B cell (primary cell): ENCODE data around the gene FIBCD1. TPM values are rescaled to one million over a fixed set of nuclear protein-coding genes. Genes with fewer than 3 reads are reported as not detected.

ENCODE experiments used
- ATAC-seq: fragments of 200-7000 bp; cut with Tn5 transposase; one replicate; pipeline ENCODE4 v1.10.0; 2021; ENCODE audit warnings: low read depth, mild to moderate bottlenecking, moderate number of reproducible peaks, moderate library complexity
- CTCF ChIA-PET: fragments of 350-600 bp; sonication (Branson Sonifier 250); formaldehyde crosslinking; loops from one replicate; lab custom pipeline; 2021; ENCODE audit warnings: antibody characterized with exemption, inconsistent platforms; lab: Charles Lee
- POLR2A ChIA-PET: fragments of 350-600 bp; sonication (Branson Sonifier 250); formaldehyde crosslinking; loops from one replicate; lab custom pipeline; 2021; ENCODE audit warnings: antibody characterized with exemption; lab: Charles Lee
- DNase-seq: peaks from one replicate; pipeline ENCODE4 v3.0.0; 2013
- H2AFZ ChIP-seq: 2 replicates; pipeline ENCODE4 v1.6.1; 2012; ENCODE audit warnings: mild to moderate bottlenecking, low read depth, low read length; ENCODE audit not compliant: insufficient read depth, poor library complexity, severe bottlenecking
- H3K27ac ChIP-seq, 2 donors: 1 replicate in 1 of 2; 2 replicates in 1 of 2; pipeline ENCODE4 v1.5.1; 2012 to 2013; ENCODE audit warnings: low read length in 2 of 2, mild to moderate bottlenecking in 2 of 2, moderate library complexity in 1 of 2
- H3K27me3 ChIP-seq, 4 experiments: fragments of 200-600 bp in 1 of 4; sonication (generic) in 1 of 4; replicated peaks in 1 of 4; 1 replicate in 2 of 4; 2 replicates in 2 of 4; pipeline versions ENCODE4 v1.6.1 to v1.7.0; 2013 to 2016; ENCODE audit warnings: low read length in 3 of 4, mild to moderate bottlenecking in 2 of 4, mixed read lengths in 1 of 4, moderate library complexity in 1 of 4; ENCODE audit not compliant: insufficient read depth in 4 of 4, control insufficient read depth in 3 of 4; ENCODE audit errors: control extremely low read depth in 1 of 4
- H3K36me3 ChIP-seq, 2 experiments: replicated peaks in 1 of 2; 1 replicate in 1 of 2; 2 replicates in 1 of 2; pipeline versions ENCODE4 v1.6.1 to v1.7.1; 2013; ENCODE audit warnings: low read length in 1 of 2; ENCODE audit not compliant: insufficient read depth in 2 of 2, control insufficient read depth in 1 of 2; ENCODE audit errors: control extremely low read depth in 1 of 2, extremely low read depth in 1 of 2
- H3K4me1 ChIP-seq, 2 donors: fragments of 200-600 bp in 1 of 2; sonication (generic) in 1 of 2; 1 replicate in 1 of 2; 2 replicates in 1 of 2; pipeline versions ENCODE4 v1.5.1 to v1.6.1; 2013 to 2017; ENCODE audit warnings: low read length in 2 of 2; ENCODE audit not compliant: control insufficient read depth in 2 of 2, insufficient read depth in 2 of 2
- H3K4me2 ChIP-seq: replicated peaks from 2 replicates; pipeline ENCODE3; 2012; ENCODE audit warnings: mild to moderate bottlenecking, low read depth, low read length; ENCODE audit not compliant: poor library complexity, severe bottlenecking
- H3K4me3 ChIP-seq, 5 experiments: fragments of 200-600 bp in 1 of 5; sonication (generic) in 1 of 5; 1 replicate in 3 of 5; 2 replicates in 2 of 5; pipeline versions ENCODE4 v1.5.1 to v1.7.0; 2011 to 2016; ENCODE audit warnings: low read length in 4 of 5, mild to moderate bottlenecking in 4 of 5, low read depth in 2 of 5, control low read depth in 1 of 5, moderate library complexity in 1 of 5; ENCODE audit not compliant: insufficient read depth in 1 of 5; ENCODE audit errors: control extremely low read depth in 1 of 5, extremely low read depth in 1 of 5
- H3K79me2 ChIP-seq: fragments of 200-600 bp; sonication (generic); one replicate; pipeline ENCODE4 v1.6.0; 2016; ENCODE audit warnings: low read length; ENCODE audit not compliant: control insufficient read depth, insufficient read depth
- H3K9ac ChIP-seq: fragments of 200-600 bp; sonication (generic); 2 replicates; pipeline ENCODE4 v1.6.1; 2017; ENCODE audit warnings: mild to moderate bottlenecking, low read length, moderate library complexity
- H3K9me3 ChIP-seq, 3 donors: one replicate each; pipeline versions ENCODE4 v1.6.1 to v1.7.1; 2013; ENCODE audit warnings: low read length in 2 of 3; ENCODE audit not compliant: control insufficient read depth in 2 of 3, insufficient read depth in 1 of 3; ENCODE audit errors: control extremely low read depth in 1 of 3
- H4K20me1 ChIP-seq: 2 replicates; pipeline ENCODE4 v1.6.0; 2012; ENCODE audit warnings: mild to moderate bottlenecking, low read length; ENCODE audit not compliant: insufficient read depth, control insufficient read depth, poor library complexity, severe bottlenecking
- H3K27ac Mint-ChIP-seq: one replicate; pipeline ENCODE4 v1.8.0; 2021; ENCODE audit warnings: mixed read lengths
- H3K27me3 Mint-ChIP-seq: one replicate; pipeline ENCODE4 v1.8.0; 2021; ENCODE audit warnings: mixed read lengths
- H3K4me1 Mint-ChIP-seq: one replicate; pipeline ENCODE4 v1.8.0; 2021; ENCODE audit warnings: mixed read lengths
- H3K4me3 Mint-ChIP-seq: one replicate; pipeline ENCODE4 v1.8.0; 2021; ENCODE audit warnings: mixed read lengths
- H3K9me3 Mint-ChIP-seq: one replicate; pipeline ENCODE4 v1.8.0; 2022; ENCODE audit warnings: mixed read lengths; ENCODE audit not compliant: insufficient read depth
- CTCF ChIP-seq: fragments of 200-600 bp; IDR thresholded peaks from one replicate; pipeline ENCODE4 v1.8.0; 2022; ENCODE audit warnings: antibody characterized with exemption, mild to moderate bottlenecking
- EZH2 ChIP-seq: IDR thresholded peaks from 2 replicates; pipeline ENCODE4 v1.6.1; 2012; ENCODE audit warnings: borderline replicate concordance, low read depth, mild to moderate bottlenecking, moderate library complexity, low read length; ENCODE audit not compliant: insufficient read depth, poor library complexity, severe bottlenecking
- WGBS: methylation state at CpG from one replicate; pipeline ENCODE4 v1.1.5; 2013; ENCODE audit warnings: missing lambda C conversion rate; ENCODE audit not compliant: insufficient coverage; 5-methylcytosine and 5-hydroxymethylcytosine counted together
- intact Hi-C: fragments of 100-400 bp; cut with micrococcal nuclease; formaldehyde crosslinking; loops from one replicate; pipeline ENCODE4 v1.10.0; 2022
- polyA plus RNA-seq: library from polyadenylated mRNA; depleted of rRNA; stranded (reverse); fragments of >200 nt; gene quantifications from 2 replicates; pipeline ENCODE4 v1.2.3, GENCODE V29; 2012
- total RNA-seq, 2 donors: library from RNA; stranded (reverse); fragments of 120-200 nt in 1 of 2; gene quantifications; 1 replicate in 1 of 2; 2 replicates in 1 of 2; pipeline versions ENCODE4 v1.2.3 to v1.2.4, GENCODE V29; 2013 to 2022

FIBCD1 gene
- total and polyA plus RNA-seq, 2 donors (not counting 1 experiment from before 2014, with no cell fraction given), result not detected

GRCh38 chr9:130890870-130891687, 48.0 kb downstream of the FIBCD1 start:
- no peak overlapping the region for H3K9ac ChIP-seq
- peaks cover 0 to 16% of the 10 kb centered on the region in 2 experiments for H3K36me3 ChIP-seq
- no peak overlapping the region for H3K4me3 ChIP-seq
- Mint-ChIP-seq H3K9me3 (no peaks in the 10 kb centered on the region), H3K4me3 (no peak overlapping the region), H3K27me3 (no peaks in the 10 kb centered on the region), H3K4me1 (peaks cover 6% of the 10 kb centered on the region), H3K27ac (no peak overlapping the region)
- H3K9me3 ChIP-seq, result no peaks in the 10 kb centered on the region
- TF ChIP-seq CTCF, result no peak
- no peak for TF ChIP-seq EZH2
- ATAC-seq (no peak), DNase-seq (no peak)
- intact Hi-C loops, result no loop called here
- 97% methylated on average over 17 of the region's 20 CpGs for WGBS
- no peak overlapping the region for H2AFZ ChIP-seq
- ChIA-PET POLR2A (no interaction called here), CTCF (interaction anchor here (1.5 kb wide), 1 partner anchor 26 kb away, joined by 4 read pairs; no protein-coding TSS in a partner anchor)
- H3K27me3 ChIP-seq, result no peaks in the 10 kb centered on the region
- H3K4me1 ChIP-seq, result peaks cover 0 to 10% of the 10 kb centered on the region in 2 donors
- no peaks in the 10 kb centered on the region for H4K20me1 ChIP-seq
- H3K27ac ChIP-seq, result no peak overlapping the region
- H3K4me2 ChIP-seq, result no peak overlapping the region
- no peaks in the 10 kb centered on the region for H3K79me2 ChIP-seq

- H3K4me2 ChIP-seq, result no peak overlapping the region
- peaks cover 0 to 10% of the 10 kb centered on the region in 2 donors for H3K4me1 ChIP-seq
- H3K9me3 ChIP-seq, result no peaks in the 10 kb centered on the region
- WGBS, result 98% methylated on average over 9 of the region's 9 CpGs
- peaks cover 0 to 26% of the 10 kb centered on the region in 2 experiments for H3K36me3 ChIP-seq
- Mint-ChIP-seq H3K4me3 (no peak overlapping the region), H3K9me3 (no peaks in the 10 kb centered on the region), H3K4me1 (peaks cover 6% of the 10 kb centered on the region), H3K27ac (no peak overlapping the region), H3K27me3 (no peaks in the 10 kb centered on the region)
- no peaks in the 10 kb centered on the region for H3K27me3 ChIP-seq
- H4K20me1 ChIP-seq, result no peaks in the 10 kb centered on the region
- no peak overlapping the region for H2AFZ ChIP-seq
- H3K4me3 ChIP-seq, result no peak overlapping the region
- DNase-seq (no peak), ATAC-seq (no peak)
- H3K27ac ChIP-seq, result no peak overlapping the region
- H3K79me2 ChIP-seq, result no peaks in the 10 kb centered on the region
- ChIA-PET POLR2A (no interaction called here), CTCF (interaction anchor here (1.5 kb wide), 1 partner anchor 25 kb away, joined by 4 read pairs; no protein-coding TSS in a partner anchor)
- no peak for TF ChIP-seq CTCF
- TF ChIP-seq EZH2, result no peak
- intact Hi-C loops, result no loop called here
- no peak overlapping the region for H3K9ac ChIP-seq
Measured at GRCh38 chr9:130890124-130890523, 48.9 kb downstream of the FIBCD1 start.
